ENCODE data around the gene OSTF1.

DNA sequence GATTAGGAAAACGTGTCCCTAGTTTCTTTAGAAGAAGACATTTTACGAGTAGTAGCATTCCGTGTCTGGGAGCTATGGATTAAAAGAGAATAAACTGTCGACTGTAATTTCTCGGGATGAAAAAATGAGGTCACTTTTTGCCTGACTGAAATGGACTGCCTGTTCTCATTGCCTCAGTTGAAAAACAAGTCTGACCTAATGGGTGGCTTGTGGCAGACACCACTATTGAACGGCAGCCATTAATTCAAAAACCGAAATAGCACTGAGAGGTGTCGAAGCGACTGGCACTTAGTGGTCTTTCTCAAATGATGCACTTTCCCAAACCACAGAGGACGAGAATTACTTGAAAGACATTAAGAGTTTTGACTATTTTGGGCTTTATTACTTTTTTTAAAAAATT, 35.4 kb downstream of the OSTF1 start:
- TF ChIP-seq, protein P1, sequence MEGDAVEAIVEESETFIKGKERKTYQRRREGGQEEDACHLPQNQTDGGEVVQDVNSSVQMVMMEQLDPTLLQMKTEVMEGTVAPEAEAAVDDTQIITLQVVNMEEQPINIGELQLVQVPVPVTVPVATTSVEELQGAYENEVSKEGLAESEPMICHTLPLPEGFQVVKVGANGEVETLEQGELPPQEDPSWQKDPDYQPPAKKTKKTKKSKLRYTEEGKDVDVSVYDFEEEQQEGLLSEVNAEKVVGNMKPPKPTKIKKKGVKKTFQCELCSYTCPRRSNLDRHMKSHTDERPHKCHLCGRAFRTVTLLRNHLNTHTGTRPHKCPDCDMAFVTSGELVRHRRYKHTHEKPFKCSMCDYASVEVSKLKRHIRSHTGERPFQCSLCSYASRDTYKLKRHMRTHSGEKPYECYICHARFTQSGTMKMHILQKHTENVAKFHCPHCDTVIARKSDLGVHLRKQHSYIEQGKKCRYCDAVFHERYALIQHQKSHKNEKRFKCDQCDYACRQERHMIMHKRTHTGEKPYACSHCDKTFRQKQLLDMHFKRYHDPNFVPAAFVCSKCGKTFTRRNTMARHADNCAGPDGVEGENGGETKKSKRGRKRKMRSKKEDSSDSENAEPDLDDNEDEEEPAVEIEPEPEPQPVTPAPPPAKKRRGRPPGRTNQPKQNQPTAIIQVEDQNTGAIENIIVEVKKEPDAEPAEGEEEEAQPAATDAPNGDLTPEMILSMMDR (conservative IDR thresholded peaks at IDR 0.05; ENCODE audit: low read length) = no peak
- TF ChIP-seq EZH2phosphoT487 (IDR thresholded peaks at IDR 0.05; ENCODE audit: borderline replicate concordance, low read depth, low read length) = no peak

All from OCI-LY7 (cell line).